GM12878 (cell line): Measurements from ENCODE around the gene HK2. TPM values are rescaled to one million over a fixed set of nuclear protein-coding genes. Genes with fewer than 3 reads are reported as not detected.

Experiments
- ATAC-seq: fragments of 200-7000 bp; cut with Tn5 transposase; 3 replicates; pipeline ENCODE4 v1.9.1; 2020; ENCODE audit warnings: mild to moderate bottlenecking, moderate library complexity
- BruUV-seq: library from RNA; stranded (reverse); fragments of 400-500 nt; replicated peaks from 2 replicates; lab custom pipeline; 2021; lab: Mats Ljungman, UMichigan
- CTCF ChIA-PET: fragments of 300-600 bp; sonication (Branson Sonifier 250); formaldehyde crosslinking; extraction: SDS; loops from one replicate; lab custom pipeline; 2021; ENCODE audit warnings: inconsistent platforms; lab: Yijun Ruan, JAX
- POLR2A ChIA-PET: fragments of 350-600 bp; formaldehyde crosslinking; extraction: SDS; loops from one replicate; lab custom pipeline; 2021; ENCODE audit warnings: inconsistent platforms; lab: Charles Lee
- RAD21 ChIA-PET: fragments of 300-600 bp; sonication (Branson Sonifier 250); formaldehyde crosslinking; loops from one replicate; lab custom pipeline; 2023; ENCODE audit warnings: antibody characterized with exemption; ENCODE audit not compliant: unreplicated experiment; lab: Charles Lee
- SMC1A ChIA-PET: fragments of 300-600 bp; sonication (Branson Sonifier 250); formaldehyde crosslinking; loops from one replicate; lab custom pipeline; 2023; ENCODE audit not compliant: unreplicated experiment, uncharacterized antibody; lab: Charles Lee
- DNase-seq: peaks from one replicate; pipeline ENCODE4 v3.0.0-alpha.2; 2011; ENCODE audit warnings: low read depth, low spot score
- FAIRE-seq: peaks from 3 replicates; lab custom pipeline; 2011; peaks lifted over from hg19 to GRCh38; lab: Jason Lieb, UNC
- H2AFZ ChIP-seq: 2 replicates; pipeline ENCODE4 v1.6.0; 2011; ENCODE audit warnings: low read depth, low read length, control low read depth; ENCODE audit not compliant: control insufficient read depth
- H3K27ac ChIP-seq: 2 replicates; pipeline ENCODE4 v1.5.1; 2011; ENCODE audit warnings: control low read depth; ENCODE audit not compliant: control insufficient read depth, insufficient read depth
- H3K27me3 ChIP-seq, 2 experiments: replicated peaks in 1 of 2; 2 replicates each; pipeline versions ENCODE4 v1.6.0 to v1.6.1; 2011; ENCODE audit warnings: low read length in 1 of 2; ENCODE audit not compliant: control insufficient read depth in 2 of 2, insufficient read depth in 2 of 2
- H3K36me3 ChIP-seq, 2 experiments: 2 replicates each; pipeline ENCODE4 v1.5.1; 2011; ENCODE audit warnings: low read length in 1 of 2; ENCODE audit not compliant: control insufficient read depth in 2 of 2, insufficient read depth in 2 of 2
- H3K4me1 ChIP-seq: 2 replicates; pipeline ENCODE4 v1.6.1; 2011; ENCODE audit warnings: mild to moderate bottlenecking, low read length, moderate library complexity, mixed read lengths; ENCODE audit not compliant: control insufficient read depth, insufficient read depth
- H3K4me2 ChIP-seq: 2 replicates; pipeline ENCODE4 v1.6.0; 2011; ENCODE audit warnings: control low read depth; ENCODE audit not compliant: control insufficient read depth, insufficient read depth
- H3K4me3 ChIP-seq: fragments of 200-600 bp; sonication (generic); 2 replicates; pipeline ENCODE4 v1.5.1; 2016
- H3K79me2 ChIP-seq: 2 replicates; pipeline ENCODE4 v1.6.0; 2011; ENCODE audit warnings: low read length; ENCODE audit not compliant: control insufficient read depth, insufficient read depth
- H3K9ac ChIP-seq: 2 replicates; pipeline ENCODE4 v1.8.0; 2011; ENCODE audit warnings: low read length, control low read depth, mixed read lengths; ENCODE audit not compliant: control insufficient read depth, insufficient read depth
- H3K9me3 ChIP-seq: replicated peaks from 3 replicates; pipeline ENCODE4 v1.5.1; 2011; ENCODE audit warnings: mild to moderate bottlenecking, low read length; ENCODE audit not compliant: control insufficient read depth, insufficient read depth
- H4K20me1 ChIP-seq: 2 replicates; pipeline ENCODE4 v1.6.0; 2011; ENCODE audit not compliant: control insufficient read depth, insufficient read depth
- HCFC1 ChIP-seq: fragments of 150-350 bp; IDR thresholded peaks from 2 replicates; pipeline ENCODE4 v1.6.1; 2014; ENCODE audit warnings: low read length
- HDAC2 ChIP-seq: fragments of 200-600 bp; sonication (generic); IDR thresholded peaks from 2 replicates; pipeline ENCODE4 v1.6.1; 2017
- IRF4 ChIP-seq: IDR thresholded peaks from 2 replicates; pipeline ENCODE4 v1.6.1; 2011; ENCODE audit warnings: low read depth, low read length
- JUND ChIP-seq: IDR thresholded peaks from 2 replicates; pipeline ENCODE4 v1.6.1; 2012; ENCODE audit warnings: low read depth, mild to moderate bottlenecking, low read length, improper control_type of control experiment, moderate library complexity
- NR2C2 ChIP-seq: IDR thresholded peaks from 2 replicates; pipeline ENCODE4 v1.6.1; 2011; ENCODE audit warnings: borderline replicate concordance, low read depth; ENCODE audit not compliant: control insufficient read depth, insufficient read length
- RB1 ChIP-seq: fragments of 450-650 bp; formaldehyde crosslinking; IDR thresholded peaks from 2 replicates; pipeline ENCODE4 v1.6.1; 2017; ENCODE audit warnings: mild to moderate bottlenecking, borderline replicate concordance
- TBL1XR1 ChIP-seq: IDR thresholded peaks from 2 replicates; pipeline ENCODE4 v1.6.1; 2012; ENCODE audit warnings: low read depth, low read length, improper control_type of control experiment
- TCF12 ChIP-seq: IDR thresholded peaks from 2 replicates; pipeline ENCODE4 v1.6.1; 2011; ENCODE audit warnings: low read depth, mild to moderate bottlenecking, low read length
- WGBS: methylation state at CpG from one replicate; pipeline ENCODE4 v1.1.6; 2016; ENCODE audit warnings: low lambda C conversion rate; ENCODE audit not compliant: insufficient replicate concordance, insufficient coverage; ENCODE audit errors: missing lambda C conversion rate; 5-methylcytosine and 5-hydroxymethylcytosine counted together
- in situ Hi-C: fragments of 300-500 bp; cut with MboI; formaldehyde crosslinking; loops from 9 replicates; pipeline ENCODE4 v1.14.3; 2018; ENCODE audit warnings: mixed read lengths
- intact Hi-C: fragments of 100-400 bp; cut with micrococcal nuclease; formaldehyde crosslinking; loops from one replicate; pipeline ENCODE4 v1.14.2; 2022; ENCODE audit not compliant: unreplicated experiment
- polyA plus RNA-seq, 11 experiments: library from polyadenylated mRNA; depleted of rRNA in 4 of 11; unstranded in 6 of 11; stranded (reverse) in 5 of 11; fragments of >200 nt; fragmentation: Nextera tagmentation in 4 of 11; fragmentation: Illumina TruSeq in 1 of 11; extraction: Ambion mirVana in 4 of 11; extraction: Trizol in 1 of 11; gene quantifications; 1 replicate in 1 of 11; 2 replicates in 10 of 11; pipeline versions ENCODE4 v1.2.1 to v1.2.3, GENCODE V29; 2011 to 2016; ENCODE audit warnings: inconsistent platforms in 2 of 11, missing spikeins in 2 of 11, low read depth in 1 of 11
- total RNA-seq, 4 experiments: library from RNA; depleted of rRNA in 3 of 4; stranded (reverse); fragments of >200 nt in 3 of 4; fragmentation: Illumina TruSeq in 1 of 4; extraction: Trizol in 1 of 4; gene quantifications; 2 replicates each; pipeline versions ENCODE4 v1.2.1 to v1.2.3, GENCODE V29; 2013 to 2021
- TF ChIP-seq, protein P1 (sequence below): fragments of 150-350 bp; IDR thresholded peaks from 2 replicates; pipeline ENCODE4 v1.6.1; 2014; ENCODE audit warnings: mild to moderate bottlenecking, low read depth, low read length
- TF ChIP-seq, protein P2 (sequence below): fragments of 450-650 bp; formaldehyde crosslinking; IDR thresholded peaks from 2 replicates; pipeline ENCODE4 v1.4.0; 2022; ENCODE audit warnings: mild to moderate bottlenecking, moderate library complexity
- TF ChIP-seq, protein P3 (sequence below): IDR thresholded peaks from 2 replicates; pipeline ENCODE4 v1.6.1; 2011; ENCODE audit warnings: borderline replicate concordance, low read depth, mild to moderate bottlenecking, moderate library complexity, mixed read lengths, low read length; ENCODE audit not compliant: insufficient read depth; ENCODE audit errors: extremely low read length
- TF ChIP-seq, protein P4 (sequence below): fragments of 450-650 bp; IDR thresholded peaks from 2 replicates; pipeline ENCODE4 v1.6.1; 2017; ENCODE audit warnings: mild to moderate bottlenecking

HK2 gene
- total and polyA plus RNA-seq, 10 of the 15 experiments (the other 5 are each of a cell fraction or from before 2014, with no cell fraction given) = 5.0 to 73.1 (median 20.2) TPM

DNA sequence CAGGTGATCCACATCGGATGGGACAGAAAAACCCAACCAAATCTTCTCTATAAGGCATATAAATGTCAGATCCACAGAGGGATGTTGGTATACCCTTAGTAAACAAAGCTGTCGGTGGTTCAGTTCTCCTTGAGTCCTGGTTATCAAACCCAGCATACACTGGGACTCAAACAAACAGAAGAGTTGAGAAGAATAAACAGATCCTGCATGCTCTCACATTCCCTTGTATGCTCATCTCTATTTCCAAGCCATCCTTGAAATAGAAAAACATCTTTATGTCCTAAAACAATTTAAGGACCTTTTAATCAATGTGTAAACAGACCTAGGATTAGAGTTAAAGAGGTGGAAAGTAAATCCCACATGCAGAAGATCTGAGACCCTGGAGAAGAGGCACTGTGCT is 19.8 kb upstream of the HK2 start:
- Histone ChIP-seq H3K4me1 (no peaks in the 10 kb centered on the region), H3K27ac (no peak overlapping the region), H3K4me3 (no peak overlapping the region), H4K20me1 (no peaks in the 10 kb centered on the region; the same call in 1 of the 2 replicates), H3K4me2 (no peak overlapping the region), H3K36me3 (no peaks in the 10 kb centered on the region), H3K79me2 (no peaks in the 10 kb centered on the region), H3K9ac (no peak overlapping the region), H2AFZ (no peak overlapping the region), H3K9me3 (no peaks in the 10 kb centered on the region), H3K27me3 (no peaks in the 10 kb centered on the region; a peak in 1 of 4 replicates)
- ChIA-PET CTCF (interaction anchor here (1.2 kb wide), 1 partner anchor 61 kb away, joined by 4 read pairs; no protein-coding TSS in a partner anchor), POLR2A (no interaction called here), SMC1A (interaction anchor here (0.7 to 1.6 kb wide), 3 partner anchors 9 to 100 kb away, joined by 3 to 5 read pairs (median 3); no protein-coding TSS in a partner anchor), RAD21 (no interaction called here)
- ATAC-seq (no peak), DNase-seq (no peak), FAIRE-seq (no peak)
- intact Hi-C loops = no loop called here
- BruUV-seq = no TSS peak
- WGBS = 38% methylated on average over 2 of the region's 2 CpGs
- TF ChIP-seq, protein P1, sequence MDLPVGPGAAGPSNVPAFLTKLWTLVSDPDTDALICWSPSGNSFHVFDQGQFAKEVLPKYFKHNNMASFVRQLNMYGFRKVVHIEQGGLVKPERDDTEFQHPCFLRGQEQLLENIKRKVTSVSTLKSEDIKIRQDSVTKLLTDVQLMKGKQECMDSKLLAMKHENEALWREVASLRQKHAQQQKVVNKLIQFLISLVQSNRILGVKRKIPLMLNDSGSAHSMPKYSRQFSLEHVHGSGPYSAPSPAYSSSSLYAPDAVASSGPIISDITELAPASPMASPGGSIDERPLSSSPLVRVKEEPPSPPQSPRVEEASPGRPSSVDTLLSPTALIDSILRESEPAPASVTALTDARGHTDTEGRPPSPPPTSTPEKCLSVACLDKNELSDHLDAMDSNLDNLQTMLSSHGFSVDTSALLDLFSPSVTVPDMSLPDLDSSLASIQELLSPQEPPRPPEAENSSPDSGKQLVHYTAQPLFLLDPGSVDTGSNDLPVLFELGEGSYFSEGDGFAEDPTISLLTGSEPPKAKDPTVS = no peak
- TF ChIP-seq HCFC1 = no peak
- TF ChIP-seq JUND = no peak
- TF ChIP-seq, protein P2, sequence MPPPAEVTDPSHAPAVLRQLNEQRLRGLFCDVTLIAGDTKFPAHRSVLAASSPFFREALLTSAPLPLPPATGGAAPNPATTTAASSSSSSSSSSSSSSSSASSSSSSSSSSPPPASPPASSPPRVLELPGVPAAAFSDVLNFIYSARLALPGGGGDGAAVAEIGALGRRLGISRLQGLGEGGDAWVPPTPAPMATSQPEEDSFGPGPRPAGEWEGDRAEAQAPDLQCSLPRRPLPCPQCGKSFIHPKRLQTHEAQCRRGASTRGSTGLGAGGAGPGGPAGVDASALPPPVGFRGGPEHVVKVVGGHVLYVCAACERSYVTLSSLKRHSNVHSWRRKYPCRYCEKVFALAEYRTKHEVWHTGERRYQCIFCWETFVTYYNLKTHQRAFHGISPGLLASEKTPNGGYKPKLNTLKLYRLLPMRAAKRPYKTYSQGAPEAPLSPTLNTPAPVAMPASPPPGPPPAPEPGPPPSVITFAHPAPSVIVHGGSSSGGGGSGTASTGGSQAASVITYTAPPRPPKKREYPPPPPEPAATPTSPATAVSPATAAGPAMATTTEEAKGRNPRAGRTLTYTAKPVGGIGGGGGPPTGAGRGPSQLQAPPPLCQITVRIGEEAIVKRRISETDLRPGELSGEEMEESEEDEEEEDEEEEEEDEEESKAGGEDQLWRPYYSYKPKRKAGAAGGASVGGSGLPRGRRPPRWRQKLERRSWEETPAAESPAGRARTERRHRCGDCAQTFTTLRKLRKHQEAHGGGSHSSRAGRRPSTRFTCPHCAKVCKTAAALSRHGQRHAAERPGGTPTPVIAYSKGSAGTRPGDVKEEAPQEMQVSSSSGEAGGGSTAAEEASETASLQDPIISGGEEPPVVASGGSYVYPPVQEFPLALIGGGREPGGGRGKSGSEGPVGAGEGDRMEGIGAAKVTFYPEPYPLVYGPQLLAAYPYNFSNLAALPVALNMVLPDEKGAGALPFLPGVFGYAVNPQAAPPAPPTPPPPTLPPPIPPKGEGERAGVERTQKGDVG = no peak
- no peak for TF ChIP-seq NR2C2
- TF ChIP-seq, protein P3, sequence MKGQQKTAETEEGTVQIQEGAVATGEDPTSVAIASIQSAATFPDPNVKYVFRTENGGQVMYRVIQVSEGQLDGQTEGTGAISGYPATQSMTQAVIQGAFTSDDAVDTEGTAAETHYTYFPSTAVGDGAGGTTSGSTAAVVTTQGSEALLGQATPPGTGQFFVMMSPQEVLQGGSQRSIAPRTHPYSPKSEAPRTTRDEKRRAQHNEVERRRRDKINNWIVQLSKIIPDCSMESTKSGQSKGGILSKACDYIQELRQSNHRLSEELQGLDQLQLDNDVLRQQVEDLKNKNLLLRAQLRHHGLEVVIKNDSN = no peak
- TF ChIP-seq, protein P4, sequence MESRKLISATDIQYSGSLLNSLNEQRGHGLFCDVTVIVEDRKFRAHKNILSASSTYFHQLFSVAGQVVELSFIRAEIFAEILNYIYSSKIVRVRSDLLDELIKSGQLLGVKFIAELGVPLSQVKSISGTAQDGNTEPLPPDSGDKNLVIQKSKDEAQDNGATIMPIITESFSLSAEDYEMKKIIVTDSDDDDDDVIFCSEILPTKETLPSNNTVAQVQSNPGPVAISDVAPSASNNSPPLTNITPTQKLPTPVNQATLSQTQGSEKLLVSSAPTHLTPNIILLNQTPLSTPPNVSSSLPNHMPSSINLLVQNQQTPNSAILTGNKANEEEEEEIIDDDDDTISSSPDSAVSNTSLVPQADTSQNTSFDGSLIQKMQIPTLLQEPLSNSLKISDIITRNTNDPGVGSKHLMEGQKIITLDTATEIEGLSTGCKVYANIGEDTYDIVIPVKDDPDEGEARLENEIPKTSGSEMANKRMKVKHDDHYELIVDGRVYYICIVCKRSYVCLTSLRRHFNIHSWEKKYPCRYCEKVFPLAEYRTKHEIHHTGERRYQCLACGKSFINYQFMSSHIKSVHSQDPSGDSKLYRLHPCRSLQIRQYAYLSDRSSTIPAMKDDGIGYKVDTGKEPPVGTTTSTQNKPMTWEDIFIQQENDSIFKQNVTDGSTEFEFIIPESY = no peak
- TF ChIP-seq TBL1XR1 = no peak
- TF ChIP-seq TCF12 = no peak
- no peak for TF ChIP-seq RB1
- TF ChIP-seq HDAC2 = no peak
- TF ChIP-seq IRF4 = no peak
- in situ Hi-C loops = no loop called here
